BLaER1 (cell line): ENCODE results near the gene ABAT.
"Not testable (repeated sequence)": the region's sequence is repeated elsewhere in the genome, so short reads cannot be mapped to it uniquely, and the experiment has no call there.

ENCODE experiments used
- H3K27ac ChIP-seq: shearing (Covaris generic); formaldehyde crosslinking; 2 replicates; pipeline ENCODE4 v1.8.1; 2022
- H3K27me3 ChIP-seq: shearing (Covaris generic); formaldehyde crosslinking; 2 replicates; pipeline ENCODE4 v1.8.1; 2022
- H3K36me3 ChIP-seq: shearing (Covaris generic); formaldehyde crosslinking; 2 replicates; pipeline ENCODE4 v1.8.1; 2022
- H3K4me1 ChIP-seq: shearing (Covaris generic); formaldehyde crosslinking; 2 replicates; pipeline ENCODE4 v1.8.1; 2022
- H3K4me2 ChIP-seq: shearing (Covaris generic); formaldehyde crosslinking; 2 replicates; pipeline ENCODE4 v1.8.1; 2022
- H3K4me3 ChIP-seq: shearing (Covaris generic); formaldehyde crosslinking; 2 replicates; pipeline ENCODE4 v1.8.1; 2022
- H3K9ac ChIP-seq: shearing (Covaris generic); formaldehyde crosslinking; 2 replicates; pipeline ENCODE4 v1.8.1; 2022
- H3K9me3 ChIP-seq: shearing (Covaris generic); formaldehyde crosslinking; 2 replicates; pipeline ENCODE4 v1.8.1; 2022
- H4K20me1 ChIP-seq: shearing (Covaris generic); formaldehyde crosslinking; 2 replicates; pipeline ENCODE4 v1.8.1; 2022
- Cebpa-rat ChIP-seq: shearing (Covaris generic); IDR thresholded peaks from 2 replicates; pipeline ENCODE4 v1.8.1; 2022

The ABAT gene

GRCh38 chr16:8694795-8695728 lies 20.6 kb downstream of the ABAT start:
- Histone ChIP-seq H3K36me3 (peaks cover 36% of the 10 kb centered on the region), H3K4me2 (no peak overlapping the region), H3K27ac (no peak overlapping the region), H3K4me3 (no peak overlapping the region), H3K4me1 (no peaks in the 10 kb centered on the region), H4K20me1 (0 out of 2 replicates have a peak, but pooled peaks cover 6% of the 10 kb centered on the region), H3K9ac (no peak overlapping the region), H3K27me3 (no peaks in the 10 kb centered on the region), H3K9me3 (peaks cover 16% of the 10 kb centered on the region)
- TF ChIP-seq Cebpa-rat: no peak

GRCh38 chr16:8696880-8697279 lies 22.5 kb downstream of the ABAT start:
- Histone ChIP-seq H4K20me1 (0 out of 2 replicates have a peak, but pooled peaks cover 6% of the 10 kb centered on the region), H3K9me3 (no peaks in the 10 kb centered on the region)
- no peak for TF ChIP-seq Cebpa-rat

GRCh38 chr16:8697965-8698364 lies 23.5 kb downstream of the ABAT start:
- H3K4me2 ChIP-seq: no peak overlapping the region
- 0 out of 2 replicates have a peak, but pooled peaks cover 6% of the 10 kb centered on the region for H4K20me1 ChIP-seq
- no peaks in the 10 kb centered on the region for H3K4me1 ChIP-seq
- H3K4me3 ChIP-seq: no peak overlapping the region
- no peak overlapping the region for H3K9ac ChIP-seq
- peaks cover 13% of the 10 kb centered on the region; the same call in 1 of the 2 replicates for H3K36me3 ChIP-seq
- H3K27ac ChIP-seq: no peak overlapping the region
- TF ChIP-seq Cebpa-rat: no peak
- H3K9me3 ChIP-seq: no peaks in the 10 kb centered on the region
- H3K27me3 ChIP-seq: no peaks in the 10 kb centered on the region

More at GRCh38 chr16:8696880-8697279, 22.5 kb downstream of the ABAT start:
- Histone ChIP-seq H3K36me3 (peaks cover 18% of the 10 kb centered on the region; the same call in 1 of the 2 replicates), H3K4me2 (no peak overlapping the region), H3K27ac (no peak overlapping the region), H3K4me1 (no peaks in the 10 kb centered on the region), H3K9ac (no peak overlapping the region), H3K4me3 (no peak overlapping the region), H3K27me3 (no peaks in the 10 kb centered on the region)

GRCh38 chr16:8703693-8704092 lies 29.3 kb downstream of the ABAT start:
- Histone ChIP-seq H3K36me3 (peaks cover 4% of the 10 kb centered on the region; the same call in 1 of the 2 replicates), H3K4me2 (no peak overlapping the region), H3K4me3 (no peak overlapping the region), H3K9me3 (no peaks in the 10 kb centered on the region), H3K27ac (no peak overlapping the region), H3K4me1 (no peaks in the 10 kb centered on the region), H3K9ac (no peak overlapping the region), H4K20me1 (no peaks in the 10 kb centered on the region), H3K27me3 (no peaks in the 10 kb centered on the region)
- no peak for TF ChIP-seq Cebpa-rat

- no peak overlapping the region for H3K4me3 ChIP-seq
- H4K20me1 ChIP-seq: no peaks in the 10 kb centered on the region
- no peak overlapping the region for H3K27ac ChIP-seq
- H3K36me3 ChIP-seq: peaks cover 4% of the 10 kb centered on the region; the same call in 1 of the 2 replicates
- H3K4me1 ChIP-seq: no peaks in the 10 kb centered on the region
- no peaks in the 10 kb centered on the region for H3K9me3 ChIP-seq
- no peak for TF ChIP-seq Cebpa-rat
- H3K27me3 ChIP-seq: no peaks in the 10 kb centered on the region
- H3K9ac ChIP-seq: no peak overlapping the region
- no peak overlapping the region for H3K4me2 ChIP-seq
These were observed 29.7 kb downstream of the ABAT start for GRCh38 chr16:8704098-8704497.

- H3K27me3 ChIP-seq, H3K9me3 ChIP-seq, H3K4me1 ChIP-seq, H4K20me1 ChIP-seq, H3K4me2 ChIP-seq, H3K4me3 ChIP-seq, H3K27ac ChIP-seq, H3K36me3 ChIP-seq, H3K9ac ChIP-seq: not testable (repeated sequence)
These were observed 30.8 kb downstream of the ABAT start for GRCh38 chr16:8705100-8705822.

- H3K9ac ChIP-seq: no peak overlapping the region
- no peaks in the 10 kb centered on the region for H3K27me3 ChIP-seq
- H3K4me1 ChIP-seq: no peaks in the 10 kb centered on the region
- H3K4me2 ChIP-seq: no peak overlapping the region
- no peak overlapping the region for H3K27ac ChIP-seq
- no peak for TF ChIP-seq Cebpa-rat
- H3K9me3 ChIP-seq: no peaks in the 10 kb centered on the region
- H4K20me1 ChIP-seq: no peaks in the 10 kb centered on the region
- H3K36me3 ChIP-seq: peaks cover 4% of the 10 kb centered on the region; the same call in 1 of the 2 replicates
- no peak overlapping the region for H3K4me3 ChIP-seq
These were observed 34.1 kb downstream of the ABAT start for GRCh38 chr16:8708536-8708935.

- no peaks in the 10 kb centered on the region for H4K20me1 ChIP-seq
- no peaks in the 10 kb centered on the region for H3K27me3 ChIP-seq
- no peak overlapping the region for H3K27ac ChIP-seq
- no peaks in the 10 kb centered on the region for H3K4me1 ChIP-seq
- no peak overlapping the region for H3K4me3 ChIP-seq
- H3K36me3 ChIP-seq: peaks cover 32% of the 10 kb centered on the region
- no peak overlapping the region for H3K4me2 ChIP-seq
- no peak for TF ChIP-seq Cebpa-rat
- H3K9ac ChIP-seq: no peak overlapping the region
- H3K9me3 ChIP-seq: peaks cover 18% of the 10 kb centered on the region
These were observed 38.4 kb downstream of the ABAT start for GRCh38 chr16:8712589-8713361.

- peaks cover 4% of the 10 kb centered on the region for H3K4me1 ChIP-seq
- H4K20me1 ChIP-seq: no peaks in the 10 kb centered on the region
- no peaks in the 10 kb centered on the region for H3K27me3 ChIP-seq
- peaks cover 21% of the 10 kb centered on the region for H3K9me3 ChIP-seq
- no peak overlapping the region for H3K4me3 ChIP-seq
- TF ChIP-seq Cebpa-rat: no peak
- H3K4me2 ChIP-seq: no peak overlapping the region
- H3K9ac ChIP-seq: no peak overlapping the region
- H3K27ac ChIP-seq: no peak overlapping the region
- H3K36me3 ChIP-seq: peaks cover 36% of the 10 kb centered on the region
These were observed 39.3 kb downstream of the ABAT start for GRCh38 chr16:8713635-8714172.
